Hindlimb muscle (tissue), 1 donor: ENCODE data around the gene RAB31. TPM values are rescaled to one million over a fixed set of nuclear protein-coding genes. Genes with fewer than 3 reads are reported as not detected.
"Not testable (repeated sequence)": the region's sequence is repeated elsewhere in the genome, so short reads cannot be mapped to it uniquely, and the experiment has no call there.

Source experiments
- DNase-seq: peaks from one replicate; pipeline ENCODE4 v3.0.0-alpha.2; 2013
- polyA plus RNA-seq: library from polyadenylated mRNA; unstranded; fragments of 120-200 nt; gene quantifications from one replicate; pipeline ENCODE4 v1.2.1, GENCODE V29; 2013; ENCODE audit not compliant: insufficient read length

Gene RAB31
- polyA plus RNA-seq, 1 donor, result 20.8 TPM

- no peak for DNase-seq
Observed at GRCh38 chr18:9894454-9895068, 186.5 kb downstream of the RAB31 start.

- DNase-seq, result no peak
Observed at GRCh38 chr18:9897129-9897528, 189.0 kb downstream of the RAB31 start.

GRCh38 chr18:9897787-9898291, 189.7 kb downstream of the RAB31 start:
- DNase-seq, result not testable (repeated sequence)

GRCh38 chr18:9898792-9899549, 190.9 kb downstream of the RAB31 start:
- no peak for DNase-seq

GRCh38 chr18:9899550-9899930, 191.4 kb downstream of the RAB31 start:
- not testable (repeated sequence) for DNase-seq

GRCh38 chr18:9900699-9901098, 192.6 kb downstream of the RAB31 start:
- no peak for DNase-seq

GRCh38 chr18:9901377-9901776, 193.3 kb downstream of the RAB31 start:
- DNase-seq, result no peak

- not testable (repeated sequence) for DNase-seq
Observed at GRCh38 chr18:9902264-9902663, 194.2 kb downstream of the RAB31 start.

GRCh38 chr18:9902832-9903231, 194.7 kb downstream of the RAB31 start:
- no peak for DNase-seq

GRCh38 chr18:9905401-9905922, 197.4 kb downstream of the RAB31 start:
- DNase-seq, result no peak

GRCh38 chr18:9906481-9906880, 198.4 kb downstream of the RAB31 start:
- no peak for DNase-seq

GRCh38 chr18:9907867-9908266, 199.8 kb downstream of the RAB31 start:
- DNase-seq, result no peak

GRCh38 chr18:9910071-9910470, 202.0 kb downstream of the RAB31 start:
- DNase-seq, result no peak

GRCh38 chr18:9910661-9911060, 202.6 kb downstream of the RAB31 start:
- DNase-seq, result no peak

GRCh38 chr18:9911226-9911625, 203.1 kb downstream of the RAB31 start:
- DNase-seq, result no peak

Other genes with a start within 250 kb of the RAB31 start
- gene RALBP1, start 232.8 kb upstream of the RAB31 start, polyA plus RNA-seq, result 43.5 TPM
- 57.2 TPM for gene PPP4R1, start 93.7 kb upstream of the RAB31 start, polyA plus RNA-seq
- gene TXNDC2, start 177.7 kb downstream of the RAB31 start, polyA plus RNA-seq, result 0.12 TPM
- gene VAPA, start 205.7 kb downstream of the RAB31 start, polyA plus RNA-seq, result 242 TPM